H7 (cell line): ENCODE measurements around the gene COL20A1. TPM values are rescaled to one million over a fixed set of nuclear protein-coding genes. Genes with fewer than 3 reads are reported as not detected.

Experiments used
- DNase-seq: peaks from one replicate; pipeline ENCODE4 v3.0.0; 2012
- H3K27me3 ChIP-seq: 2 replicates; pipeline ENCODE4 v1.6.0; 2011; ENCODE audit warnings: mild to moderate bottlenecking, low read length; ENCODE audit not compliant: control insufficient read depth, insufficient read depth
- H3K36me3 ChIP-seq: replicated peaks from 2 replicates; pipeline ENCODE4 v1.5.1; 2011; ENCODE audit warnings: low read length; ENCODE audit not compliant: control insufficient read depth, insufficient read depth
- H3K4me3 ChIP-seq: 2 replicates; pipeline ENCODE4 v1.5.1; 2011; ENCODE audit warnings: low read depth, mild to moderate bottlenecking, control low read depth, low read length, moderate library complexity; ENCODE audit not compliant: insufficient read depth
- total RNA-seq: library from RNA; depleted of rRNA; stranded (reverse); fragments of >200 nt; shearing (Covaris generic); gene quantifications from 2 replicates; pipeline ENCODE4 v1.2.3, GENCODE V29; 2014

COL20A1 gene
- total RNA-seq, 1 experiment from 2014 or later: 0.17 TPM

- DNase-seq: peak; percentile 72
- Histone ChIP-seq H3K27me3 (no peaks in the 10 kb centered on the region), H3K4me3 (no peak overlapping the region), H3K36me3 (peaks cover 28% of the 10 kb centered on the region)
Measured at GRCh38 chr20:63289311-63290135, 3.5 kb upstream of the COL20A1 start.

- H3K4me3 ChIP-seq: no peak overlapping the region
- DNase-seq: no peak
- peaks cover 25% of the 10 kb centered on the region for H3K36me3 ChIP-seq
- no peaks in the 10 kb centered on the region; the same call in 1 of the 2 replicates for H3K27me3 ChIP-seq
Measured at GRCh38 chr20:63290136-63290676, 2.8 kb upstream of the COL20A1 start.

GRCh38 chr20:63290677-63291472 is 2.1 kb upstream of the COL20A1 start:
- peak; percentile 99 for DNase-seq
- no peak overlapping the region for H3K4me3 ChIP-seq
- peaks cover 19% of the 10 kb centered on the region for H3K36me3 ChIP-seq
- H3K27me3 ChIP-seq: no peaks in the 10 kb centered on the region; the same call in 1 of the 2 replicates

GRCh38 chr20:63291811-63292210 is 1.2 kb upstream of the COL20A1 start:
- Histone ChIP-seq H3K4me3 (no peak overlapping the region), H3K27me3 (no peaks in the 10 kb centered on the region; the same call in 1 of the 2 replicates), H3K36me3 (peaks cover 14% of the 10 kb centered on the region)
- peak; percentile 72 for DNase-seq

GRCh38 chr20:63292292-63292701 is 689 bp upstream of the COL20A1 start:
- Histone ChIP-seq H3K4me3 (no peak overlapping the region), H3K27me3 (no peaks in the 10 kb centered on the region; the same call in 1 of the 2 replicates), H3K36me3 (peaks cover 11% of the 10 kb centered on the region)
- no peak for DNase-seq

DNA sequence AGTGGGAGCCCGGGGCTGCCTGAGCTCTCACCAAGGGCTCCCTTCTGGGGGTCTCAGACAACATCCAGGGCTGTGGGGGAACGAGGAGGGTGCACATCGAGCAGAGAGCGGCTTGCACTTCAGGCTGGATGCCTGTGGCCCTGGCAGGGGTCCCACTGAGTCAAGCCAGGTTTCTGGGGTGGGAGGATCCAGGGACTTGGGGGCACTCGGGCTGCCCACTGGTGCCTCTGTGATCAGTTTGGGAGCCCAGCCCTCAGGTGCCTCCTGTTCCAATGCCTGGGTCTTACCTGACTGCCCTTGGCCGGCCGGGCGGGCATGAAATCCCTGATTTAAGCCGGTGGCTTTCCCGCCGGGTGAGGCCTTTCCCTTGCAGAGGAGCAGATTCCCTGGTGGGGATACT is 470 bp downstream of the COL20A1 start:
- Histone ChIP-seq H3K27me3 (no peaks in the 10 kb centered on the region; the same call in 1 of the 2 replicates), H3K4me3 (no peak overlapping the region), H3K36me3 (peaks cover 6% of the 10 kb centered on the region)
- peak; percentile 74 for DNase-seq

GRCh38 chr20:63293871-63294535 is 1.0 kb downstream of the COL20A1 start:
- H3K27me3 ChIP-seq: no peaks in the 10 kb centered on the region; the same call in 1 of the 2 replicates
- peaks cover 2% of the 10 kb centered on the region for H3K36me3 ChIP-seq
- no peak overlapping the region for H3K4me3 ChIP-seq
- DNase-seq: peak; percentile 96

- Histone ChIP-seq H3K4me3 (no peak overlapping the region), H3K27me3 (no peaks in the 10 kb centered on the region; the same call in 1 of the 2 replicates), H3K36me3 (no peaks in the 10 kb centered on the region)
- no peak for DNase-seq
Measured at GRCh38 chr20:63294536-63294900, 1.5 kb downstream of the COL20A1 start.

- DNase-seq: no peak
Measured at GRCh38 chr20:63295018-63295417, 2.0 kb downstream of the COL20A1 start.

GRCh38 chr20:63295422-63295821 is 2.4 kb downstream of the COL20A1 start:
- H3K27me3 ChIP-seq: no peaks in the 10 kb centered on the region; the same call in 1 of the 2 replicates
- no peak overlapping the region for H3K4me3 ChIP-seq
- DNase-seq: no peak
- no peaks in the 10 kb centered on the region for H3K36me3 ChIP-seq

More at GRCh38 chr20:63295018-63295417, 2.0 kb downstream of the COL20A1 start:
- Histone ChIP-seq H3K27me3 (no peaks in the 10 kb centered on the region; the same call in 1 of the 2 replicates), H3K4me3 (no peak overlapping the region), H3K36me3 (no peaks in the 10 kb centered on the region)

GRCh38 chr20:63295846-63296245 is 2.9 kb downstream of the COL20A1 start:
- Histone ChIP-seq H3K27me3 (no peaks in the 10 kb centered on the region; the same call in 1 of the 2 replicates), H3K36me3 (no peaks in the 10 kb centered on the region), H3K4me3 (no peak overlapping the region)
- peak; percentile 90 for DNase-seq

GRCh38 chr20:63296531-63297299 is 3.7 kb downstream of the COL20A1 start:
- peak; percentile 77 for DNase-seq
- Histone ChIP-seq H3K36me3 (no peaks in the 10 kb centered on the region), H3K4me3 (no peak overlapping the region), H3K27me3 (no peaks in the 10 kb centered on the region; the same call in 1 of the 2 replicates)

DNA sequence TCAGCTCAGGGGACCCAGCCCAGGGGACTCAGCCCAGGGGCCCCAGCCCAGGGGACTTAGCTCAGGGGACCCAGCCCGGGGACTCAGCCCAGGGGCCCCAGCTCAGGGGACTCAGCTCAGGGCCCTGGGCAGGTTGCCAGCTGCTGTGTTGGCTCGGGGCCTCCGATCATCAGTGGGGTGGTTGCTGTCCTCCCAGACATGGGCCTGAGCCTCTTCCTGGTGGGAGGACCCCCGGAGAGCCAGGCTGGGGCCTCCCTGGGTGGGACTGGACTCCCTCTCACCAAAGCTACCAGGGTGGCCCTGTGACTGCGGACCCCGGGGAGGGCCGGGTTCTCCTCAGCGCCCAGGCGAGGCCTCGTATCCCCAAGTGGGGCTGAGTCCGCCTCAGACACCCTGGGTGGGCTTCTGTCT is 4.4 kb downstream of the COL20A1 start:
- Histone ChIP-seq H3K36me3 (no peaks in the 10 kb centered on the region), H3K4me3 (no peak overlapping the region), H3K27me3 (no peaks in the 10 kb centered on the region; the same call in 1 of the 2 replicates)
- DNase-seq: no peak
